ENCODE results near the gene TESMIN.

The TESMIN gene

GRCh38 chr11:68687986-68688385, 63.3 kb downstream of the TESMIN start:
- Mint-ChIP-seq H3K4me1 (peaks cover 21% of the 10 kb centered on the region), H3K36me3 (no peaks in the 10 kb centered on the region), H3K9me3 (no peaks in the 10 kb centered on the region), H3K4me3 (no peak overlapping the region), H3K27me3 (peaks cover 91% of the 10 kb centered on the region), H3K27ac (no peak overlapping the region)
- CTCF ChIA-PET = no interaction called here
- no peak for DNase-seq

GRCh38 chr11:68687311-68687710, 64.0 kb downstream of the TESMIN start:
- Mint-ChIP-seq H3K27ac (no peak overlapping the region), H3K4me3 (no peak overlapping the region), H3K36me3 (no peaks in the 10 kb centered on the region), H3K27me3 (peaks cover 93% of the 10 kb centered on the region), H3K4me1 (peaks cover 21% of the 10 kb centered on the region), H3K9me3 (no peaks in the 10 kb centered on the region)
- CTCF ChIA-PET = no interaction called here
- DNase-seq = no peak

GRCh38 chr11:68686486-68686885, 64.8 kb downstream of the TESMIN start:
- Mint-ChIP-seq H3K4me1 (peaks cover 19% of the 10 kb centered on the region), H3K9me3 (no peaks in the 10 kb centered on the region), H3K27ac (no peak overlapping the region), H3K27me3 (peaks cover 96% of the 10 kb centered on the region), H3K36me3 (no peaks in the 10 kb centered on the region), H3K4me3 (no peak overlapping the region)
- CTCF ChIA-PET = interaction anchor here (0.6 kb wide), 1 partner anchor 9 kb away, joined by 3 read pairs; no protein-coding TSS in a partner anchor
- DNase-seq = no peak

- H3K36me3 Mint-ChIP-seq = no peaks in the 10 kb centered on the region
- H3K4me3 Mint-ChIP-seq = no peak overlapping the region
- peaks cover 13% of the 10 kb centered on the region for H3K4me1 Mint-ChIP-seq
- CTCF ChIA-PET = no interaction called here
- peaks cover 97% of the 10 kb centered on the region for H3K27me3 Mint-ChIP-seq
- H3K27ac Mint-ChIP-seq = no peak overlapping the region
- no peaks in the 10 kb centered on the region for H3K9me3 Mint-ChIP-seq
- DNase-seq = no peak
These were observed 65.5 kb downstream of the TESMIN start for GRCh38 chr11:68685656-68686380.

- Mint-ChIP-seq H3K27ac (no peak within 1 kb of the TSS), H3K4me1 (peaks cover 1% of the 10 kb centered on the region), H3K27me3 (peaks cover 90% of the 10 kb centered on the region), H3K9me3 (no peaks in the 10 kb centered on the region), H3K4me3 (no peak within 1 kb of the TSS), H3K36me3 (no peaks in the 10 kb centered on the region)
- no peak for DNase-seq
- CTCF ChIA-PET = no interaction called here
These were observed 66.6 kb downstream of the TESMIN start, which contains the start of gene GAL for GRCh38 chr11:68684385-68685356. GAL (plus strand) TSS chr11:68684544; CDS start chr11:68684924, 380 bp downstream.

- DNase-seq = peak; percentile 3
- no peaks in the 10 kb centered on the region for H3K4me1 Mint-ChIP-seq
- H3K27me3 Mint-ChIP-seq = peaks cover 84% of the 10 kb centered on the region
- H3K4me3 Mint-ChIP-seq = no peak overlapping the region
- no peaks in the 10 kb centered on the region for H3K9me3 Mint-ChIP-seq
- CTCF ChIA-PET = no interaction called here
- no peak overlapping the region for H3K27ac Mint-ChIP-seq
- no peaks in the 10 kb centered on the region for H3K36me3 Mint-ChIP-seq
These were observed 67.6 kb downstream of the TESMIN start for GRCh38 chr11:68683536-68684384.

GRCh38 chr11:68683121-68683520, 68.2 kb downstream of the TESMIN start:
- Mint-ChIP-seq H3K27ac (no peak overlapping the region), H3K36me3 (no peaks in the 10 kb centered on the region), H3K4me3 (no peak overlapping the region), H3K27me3 (peaks cover 80% of the 10 kb centered on the region), H3K9me3 (no peaks in the 10 kb centered on the region), H3K4me1 (no peaks in the 10 kb centered on the region)
- CTCF ChIA-PET = no interaction called here
- DNase-seq = peak; percentile 15

GRCh38 chr11:68682531-68682961, 68.8 kb downstream of the TESMIN start:
- no peak overlapping the region for H3K4me3 Mint-ChIP-seq

GRCh38 chr11:68680541-68681231, 70.6 kb downstream of the TESMIN start:
- peak; percentile 7 for DNase-seq

More at GRCh38 chr11:68682531-68682961, 68.8 kb downstream of the TESMIN start:
- no peaks in the 10 kb centered on the region for H3K36me3 Mint-ChIP-seq
- peak; percentile 18 for DNase-seq
- no peaks in the 10 kb centered on the region for H3K9me3 Mint-ChIP-seq
- CTCF ChIA-PET = no interaction called here
- peaks cover 74% of the 10 kb centered on the region for H3K27me3 Mint-ChIP-seq
- no peaks in the 10 kb centered on the region for H3K4me1 Mint-ChIP-seq
- no peak overlapping the region for H3K27ac Mint-ChIP-seq

GRCh38 chr11:68678031-68678441, 73.3 kb downstream of the TESMIN start:
- Mint-ChIP-seq H3K4me3 (no peak overlapping the region), H3K36me3 (no peaks in the 10 kb centered on the region), H3K27me3 (peaks cover 30% of the 10 kb centered on the region), H3K27ac (no peak overlapping the region), H3K9me3 (peaks cover 1% of the 10 kb centered on the region), H3K4me1 (no peaks in the 10 kb centered on the region)
- peak; percentile 8 for DNase-seq
- CTCF ChIA-PET = interaction anchor here (0.7 kb wide), 1 partner anchor 120 kb away, joined by 4 read pairs; no protein-coding TSS in a partner anchor

More at GRCh38 chr11:68680541-68681231, 70.6 kb downstream of the TESMIN start:
- Mint-ChIP-seq H3K9me3 (no peaks in the 10 kb centered on the region), H3K27ac (no peak overlapping the region), H3K4me3 (no peak overlapping the region), H3K4me1 (no peaks in the 10 kb centered on the region), H3K36me3 (no peaks in the 10 kb centered on the region), H3K27me3 (peaks cover 55% of the 10 kb centered on the region)
- CTCF ChIA-PET = no interaction called here

- H3K9me3 Mint-ChIP-seq = peaks cover 1% of the 10 kb centered on the region
- CTCF ChIA-PET = interaction anchor here (0.7 kb wide), 1 partner anchor 121 kb away, joined by 4 read pairs; no protein-coding TSS in a partner anchor
- no peak overlapping the region for H3K27ac Mint-ChIP-seq
- no peak overlapping the region for H3K4me3 Mint-ChIP-seq
- H3K4me1 Mint-ChIP-seq = no peaks in the 10 kb centered on the region
- peaks cover 28% of the 10 kb centered on the region for H3K27me3 Mint-ChIP-seq
- DNase-seq = peak; percentile 10
- H3K36me3 Mint-ChIP-seq = no peaks in the 10 kb centered on the region
These were observed 73.9 kb downstream of the TESMIN start for GRCh38 chr11:68677432-68677831.

GRCh38 chr11:68674461-68674860, 76.9 kb downstream of the TESMIN start:
- Mint-ChIP-seq H3K4me1 (no peaks in the 10 kb centered on the region), H3K4me3 (no peak overlapping the region), H3K27ac (no peak overlapping the region), H3K36me3 (no peaks in the 10 kb centered on the region), H3K27me3 (peaks cover 6% of the 10 kb centered on the region), H3K9me3 (peaks cover 1% of the 10 kb centered on the region)
- CTCF ChIA-PET = no interaction called here
- no peak for DNase-seq

GRCh38 chr11:68673991-68674390, 77.3 kb downstream of the TESMIN start:
- Mint-ChIP-seq H3K4me1 (no peaks in the 10 kb centered on the region), H3K27ac (no peak overlapping the region), H3K27me3 (peaks cover 5% of the 10 kb centered on the region), H3K9me3 (peaks cover 1% of the 10 kb centered on the region), H3K36me3 (no peaks in the 10 kb centered on the region), H3K4me3 (no peak overlapping the region)
- CTCF ChIA-PET = no interaction called here
- DNase-seq = no peak
